Mammary epithelial cell (primary cell): ENCODE data around the gene TARBP2.

Experiments used
- CTCF ChIP-seq, 2 donors: IDR thresholded peaks in 1 of 2; conservative IDR thresholded peaks in 1 of 2; 2 replicates each; pipeline ENCODE4 v1.5.1; 2011 to 2012; ENCODE audit warnings: inconsistent platforms in 2 of 2, low read length in 2 of 2, mild to moderate bottlenecking in 2 of 2, control low read depth in 1 of 2, low read depth in 1 of 2; ENCODE audit not compliant: insufficient read depth in 1 of 2; ENCODE audit errors: extremely low read depth in 1 of 2
- EZH2 ChIP-seq: IDR thresholded peaks from 2 replicates; pipeline ENCODE4 v1.6.1; 2012; ENCODE audit warnings: low read length, inconsistent platforms, borderline replicate concordance

GRCh38 chr12:53500776-53501614 lies at the start of gene TARBP2:
- TF ChIP-seq CTCF (conservative IDR thresholded peaks at IDR 0.05 in 1 of 2, IDR thresholded peaks at IDR 0.05 in 1 of 2; ENCODE audit: extremely low read depth in 1 of 2, insufficient read depth in 1 of 2, low read depth in 1 of 2, low read length in 2 of 2) (no peak), EZH2 (no peak)
